Upper lobe of left lung (tissue), 4 donors: ENCODE data around the gene PTGER1.

Source experiments
- EP300 ChIP-seq, 4 donors: sonication (generic); formaldehyde crosslinking; IDR thresholded peaks; one replicate each; pipeline ENCODE4 v1.5.1; 2017; ENCODE audit warnings: antibody characterized with exemption in 4 of 4, control low read depth in 2 of 4
- POLR2A ChIP-seq, 4 donors: fragments of 450-650 bp; IDR thresholded peaks; one replicate each; pipeline ENCODE4 v1.5.1; 2016 to 2017; ENCODE audit warnings: antibody characterized with exemption in 4 of 4, mild to moderate bottlenecking in 2 of 4
- POLR2AphosphoS5 ChIP-seq, 2 donors: sonication (generic); formaldehyde crosslinking; IDR thresholded peaks; one replicate each; pipeline ENCODE4 v1.5.1; 2017; ENCODE audit warnings: antibody characterized with exemption in 2 of 2
- TF ChIP-seq, protein P1 (sequence below), 6 experiments: fragments of 450-650 bp in 4 of 6; fragments of 200-600 bp in 2 of 6; sonication (generic) in 2 of 6; IDR thresholded peaks; one replicate each; pipeline ENCODE4 v1.5.1; 2016 to 2019; ENCODE audit warnings: antibody characterized with exemption in 6 of 6

DNA sequence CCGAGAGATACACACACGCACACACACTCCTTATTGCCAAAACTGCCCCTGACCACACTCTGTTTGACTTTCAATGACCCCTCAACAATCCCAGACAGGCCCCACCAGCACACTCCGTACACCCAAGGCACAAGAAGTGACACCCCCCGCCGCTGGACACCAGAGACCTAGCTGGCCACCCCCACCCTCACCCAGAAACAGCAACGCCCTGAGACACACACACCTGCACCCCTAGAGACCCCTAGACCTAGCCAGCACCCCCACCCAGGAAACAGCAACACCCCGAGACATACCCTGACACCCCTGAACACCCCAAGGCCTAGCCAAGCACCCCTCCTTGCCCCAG lies 1.1 kb upstream of the PTGER1 start:
- no peak for TF ChIP-seq POLR2A (IDR thresholded peaks at IDR 0.05)
- TF ChIP-seq, protein P1, sequence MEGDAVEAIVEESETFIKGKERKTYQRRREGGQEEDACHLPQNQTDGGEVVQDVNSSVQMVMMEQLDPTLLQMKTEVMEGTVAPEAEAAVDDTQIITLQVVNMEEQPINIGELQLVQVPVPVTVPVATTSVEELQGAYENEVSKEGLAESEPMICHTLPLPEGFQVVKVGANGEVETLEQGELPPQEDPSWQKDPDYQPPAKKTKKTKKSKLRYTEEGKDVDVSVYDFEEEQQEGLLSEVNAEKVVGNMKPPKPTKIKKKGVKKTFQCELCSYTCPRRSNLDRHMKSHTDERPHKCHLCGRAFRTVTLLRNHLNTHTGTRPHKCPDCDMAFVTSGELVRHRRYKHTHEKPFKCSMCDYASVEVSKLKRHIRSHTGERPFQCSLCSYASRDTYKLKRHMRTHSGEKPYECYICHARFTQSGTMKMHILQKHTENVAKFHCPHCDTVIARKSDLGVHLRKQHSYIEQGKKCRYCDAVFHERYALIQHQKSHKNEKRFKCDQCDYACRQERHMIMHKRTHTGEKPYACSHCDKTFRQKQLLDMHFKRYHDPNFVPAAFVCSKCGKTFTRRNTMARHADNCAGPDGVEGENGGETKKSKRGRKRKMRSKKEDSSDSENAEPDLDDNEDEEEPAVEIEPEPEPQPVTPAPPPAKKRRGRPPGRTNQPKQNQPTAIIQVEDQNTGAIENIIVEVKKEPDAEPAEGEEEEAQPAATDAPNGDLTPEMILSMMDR (IDR thresholded peaks at IDR 0.05), result no peak
- no peak for TF ChIP-seq EP300 (IDR thresholded peaks at IDR 0.05)
- no peak for TF ChIP-seq POLR2AphosphoS5 (IDR thresholded peaks at IDR 0.05)
